GM12872 (cell line): ENCODE measurements around the gene TRERF1.

Experiments
- CTCF ChIP-seq: IDR thresholded peaks from 3 replicates; pipeline ENCODE4 v1.5.1; 2011; ENCODE audit warnings: low read depth, mild to moderate bottlenecking, low read length, moderate library complexity; ENCODE audit not compliant: insufficient read depth

Gene TRERF1

GRCh38 chr6:42239736-42240375, 211.9 kb downstream of the TRERF1 start:
- no peak for TF ChIP-seq CTCF

GRCh38 chr6:42239333-42239732, 212.4 kb downstream of the TRERF1 start:
- no peak for TF ChIP-seq CTCF

GRCh38 chr6:42237857-42238256, 213.9 kb downstream of the TRERF1 start:
- TF ChIP-seq CTCF = no peak

GRCh38 chr6:42236682-42237473, 214.8 kb downstream of the TRERF1 start:
- TF ChIP-seq CTCF = no peak

GRCh38 chr6:42236030-42236429, 215.7 kb downstream of the TRERF1 start:
- TF ChIP-seq CTCF = no peak

GRCh38 chr6:42232035-42232434, 219.7 kb downstream of the TRERF1 start:
- no peak for TF ChIP-seq CTCF

- TF ChIP-seq CTCF = peak; percentile 62; the same call in 2 of the 3 replicates
Observed at GRCh38 chr6:42230345-42231321, 221.1 kb downstream of the TRERF1 start.
